ENCODE measurements around the gene BCAS1.

Gene BCAS1

GRCh38 chr20:53994088-53994487 is 76.3 kb downstream of the BCAS1 start:
- TF ChIP-seq GATA3 (IDR thresholded peaks at IDR 0.05; ENCODE audit: low read depth, low read length) (no peak), GATA2 (IDR thresholded peaks at IDR 0.05; ENCODE audit: low read depth, low read length) (no peak)

GRCh38 chr20:53993310-53993709 is 77.1 kb downstream of the BCAS1 start:
- no peak for TF ChIP-seq GATA2 (IDR thresholded peaks at IDR 0.05; ENCODE audit: low read depth, low read length)
- TF ChIP-seq GATA3 (IDR thresholded peaks at IDR 0.05; ENCODE audit: low read depth, low read length), result no peak

- TF ChIP-seq GATA3 (IDR thresholded peaks at IDR 0.05; ENCODE audit: low read depth, low read length), result no peak
- TF ChIP-seq GATA2 (IDR thresholded peaks at IDR 0.05; ENCODE audit: low read depth, low read length), result no peak
Measured at GRCh38 chr20:53990768-53991450, 79.5 kb downstream of the BCAS1 start.

- TF ChIP-seq GATA3 (IDR thresholded peaks at IDR 0.05; ENCODE audit: low read depth, low read length) (no peak), GATA2 (IDR thresholded peaks at IDR 0.05; ENCODE audit: low read depth, low read length) (no peak)
Measured at GRCh38 chr20:53990003-53990402, 80.4 kb downstream of the BCAS1 start.

GRCh38 chr20:53989401-53989800 is 81.0 kb downstream of the BCAS1 start:
- no peak for TF ChIP-seq GATA3 (IDR thresholded peaks at IDR 0.05; ENCODE audit: low read depth, low read length)
- TF ChIP-seq GATA2 (IDR thresholded peaks at IDR 0.05; ENCODE audit: low read depth, low read length), result no peak

- TF ChIP-seq GATA3 (IDR thresholded peaks at IDR 0.05; ENCODE audit: low read depth, low read length), result no peak
- no peak for TF ChIP-seq GATA2 (IDR thresholded peaks at IDR 0.05; ENCODE audit: low read depth, low read length)
Measured at GRCh38 chr20:53986037-53986650, 84.2 kb downstream of the BCAS1 start.

GRCh38 chr20:53985150-53985518 is 85.3 kb downstream of the BCAS1 start:
- TF ChIP-seq GATA2 (IDR thresholded peaks at IDR 0.05; ENCODE audit: low read depth, low read length) (no peak), GATA3 (IDR thresholded peaks at IDR 0.05; ENCODE audit: low read depth, low read length) (no peak)

- no peak for TF ChIP-seq GATA3 (IDR thresholded peaks at IDR 0.05; ENCODE audit: low read depth, low read length)
- TF ChIP-seq GATA2 (IDR thresholded peaks at IDR 0.05; ENCODE audit: low read depth, low read length), result no peak
Measured at GRCh38 chr20:53984356-53985149, 85.8 kb downstream of the BCAS1 start.

GRCh38 chr20:53983401-53983800 is 87.0 kb downstream of the BCAS1 start:
- TF ChIP-seq GATA2 (IDR thresholded peaks at IDR 0.05; ENCODE audit: low read depth, low read length), result no peak
- TF ChIP-seq GATA3 (IDR thresholded peaks at IDR 0.05; ENCODE audit: low read depth, low read length), result no peak

- no peak for TF ChIP-seq GATA3 (IDR thresholded peaks at IDR 0.05; ENCODE audit: low read depth, low read length)
- no peak for TF ChIP-seq GATA2 (IDR thresholded peaks at IDR 0.05; ENCODE audit: low read depth, low read length)
Measured at GRCh38 chr20:53982624-53983023, 87.8 kb downstream of the BCAS1 start.

GRCh38 chr20:53981752-53982437 is 88.5 kb downstream of the BCAS1 start:
- TF ChIP-seq GATA3 (IDR thresholded peaks at IDR 0.05; ENCODE audit: low read depth, low read length) (no peak), GATA2 (IDR thresholded peaks at IDR 0.05; ENCODE audit: low read depth, low read length) (no peak)

- TF ChIP-seq GATA2 (IDR thresholded peaks at IDR 0.05; ENCODE audit: low read depth, low read length) (no peak), GATA3 (IDR thresholded peaks at IDR 0.05; ENCODE audit: low read depth, low read length) (no peak)
Measured at GRCh38 chr20:53981130-53981529, 89.3 kb downstream of the BCAS1 start.

- TF ChIP-seq GATA2 (IDR thresholded peaks at IDR 0.05; ENCODE audit: low read depth, low read length) (no peak), GATA3 (IDR thresholded peaks at IDR 0.05; ENCODE audit: low read depth, low read length) (no peak)
Measured at GRCh38 chr20:53980031-53980465, 90.3 kb downstream of the BCAS1 start.

GRCh38 chr20:53978497-53978896 is 91.9 kb downstream of the BCAS1 start:
- TF ChIP-seq GATA2 (IDR thresholded peaks at IDR 0.05; ENCODE audit: low read depth, low read length), result no peak
- no peak for TF ChIP-seq GATA3 (IDR thresholded peaks at IDR 0.05; ENCODE audit: low read depth, low read length)

Data from SH-SY5Y (cell line).